ENCODE data around the gene NFU1. TPM values are rescaled to one million over a fixed set of nuclear protein-coding genes. Genes with fewer than 3 reads are reported as not detected.
"Not testable (repeated sequence)": the region's sequence is repeated elsewhere in the genome, so short reads cannot be mapped to it uniquely, and the experiment has no call there.

The NFU1 gene
- total and polyA plus RNA-seq, 2 experiments from 2014 or later = 38.5 to 74.3 TPM

GRCh38 chr2:69429491-69430183 is 7.6 kb downstream of the NFU1 start:
- H3K4me3 ChIP-seq = no peak overlapping the region
- peaks cover 46% of the 10 kb centered on the region for H3K36me3 ChIP-seq (ENCODE audit: low read depth)
- 86% methylated on average over 6 of the region's 6 CpGs for WGBS, 2 experiments (ENCODE audit: low coverage in 1 of 2, low lambda C conversion rate in 2 of 2, missing lambda C conversion rate in 2 of 2)
- H3K27me3 ChIP-seq (replicated peaks; ENCODE audit: insufficient read depth) = no peaks in the 10 kb centered on the region
- H3K79me2 ChIP-seq (ENCODE audit: insufficient read depth) = peaks cover 43% of the 10 kb centered on the region
- TF ChIP-seq EZH2 (IDR thresholded peaks at IDR 0.05; ENCODE audit: insufficient read depth, poor library complexity, severe bottlenecking) = no peak
- no peak for TF ChIP-seq EZH2phosphoT487 (IDR thresholded peaks at IDR 0.05; ENCODE audit: insufficient read depth, low read depth)
- H3K9ac ChIP-seq = no peak overlapping the region
- H3K4me1 ChIP-seq (ENCODE audit: insufficient read depth) = no peaks in the 10 kb centered on the region
- no peaks in the 10 kb centered on the region for H3K9me3 ChIP-seq (ENCODE audit: low read depth)
- no peaks in the 10 kb centered on the region for H3K9me2 ChIP-seq (ENCODE audit: insufficient read depth)
- H3K4me2 ChIP-seq (ENCODE audit: unreplicated experiment) = no peak overlapping the region
- in situ Hi-C loops (cut with MboI) = no loop called here
- H4K20me1 ChIP-seq (ENCODE audit: insufficient read depth) = 0 out of 2 replicates have a peak, but pooled peaks cover 5% of the 10 kb centered on the region
- no peak for DNase-seq
- 0 out of 2 replicates have a peak, but pooled peaks cover 12% of the 10 kb centered on the region for H3F3A ChIP-seq (ENCODE audit: insufficient read depth)
- no peak overlapping the region for H3K27ac ChIP-seq
- H2AFZ ChIP-seq = no peak overlapping the region

GRCh38 chr2:69428981-69429380 is 8.3 kb downstream of the NFU1 start:
- Histone ChIP-seq H3K9me3 (ENCODE audit: low read depth) (no peaks in the 10 kb centered on the region), H3K9me2 (ENCODE audit: insufficient read depth) (no peaks in the 10 kb centered on the region), H3K4me2 (ENCODE audit: unreplicated experiment) (no peak overlapping the region), H3K27ac (no peak overlapping the region), H3K9ac (no peak overlapping the region), H3K4me3 (no peak overlapping the region), H3K4me1 (ENCODE audit: insufficient read depth) (no peaks in the 10 kb centered on the region), H3K36me3 (ENCODE audit: low read depth) (peaks cover 46% of the 10 kb centered on the region), H2AFZ (no peak overlapping the region), H3F3A (ENCODE audit: insufficient read depth) (0 out of 2 replicates have a peak, but pooled peaks cover 12% of the 10 kb centered on the region), H4K20me1 (ENCODE audit: insufficient read depth) (0 out of 2 replicates have a peak, but pooled peaks cover 5% of the 10 kb centered on the region), H3K27me3 (replicated peaks; ENCODE audit: insufficient read depth) (no peaks in the 10 kb centered on the region), H3K79me2 (ENCODE audit: insufficient read depth) (peaks cover 36% of the 10 kb centered on the region)
- 34 to 39% methylated on average over 2 of the region's 2 CpGs for WGBS, 2 experiments (ENCODE audit: low coverage in 1 of 2, low lambda C conversion rate in 2 of 2, missing lambda C conversion rate in 2 of 2)
- no peak for TF ChIP-seq EZH2phosphoT487 (IDR thresholded peaks at IDR 0.05; ENCODE audit: insufficient read depth, low read depth)
- no peak for TF ChIP-seq EZH2 (IDR thresholded peaks at IDR 0.05; ENCODE audit: insufficient read depth, poor library complexity, severe bottlenecking)
- in situ Hi-C loops (cut with MboI) = no loop called here
- DNase-seq = no peak

- WGBS, 2 experiments (ENCODE audit: low coverage in 1 of 2, low lambda C conversion rate in 2 of 2, missing lambda C conversion rate in 2 of 2) = 99 to 100% methylated on average over 2 of the region's 2 CpGs
- Histone ChIP-seq H3K9me2 (ENCODE audit: insufficient read depth) (no peaks in the 10 kb centered on the region), H3K4me1 (ENCODE audit: insufficient read depth) (no peaks in the 10 kb centered on the region), H2AFZ (no peak overlapping the region), H4K20me1 (ENCODE audit: insufficient read depth) (no peaks in the 10 kb centered on the region), H3K9me3 (ENCODE audit: low read depth) (no peaks in the 10 kb centered on the region), H3K27me3 (replicated peaks; ENCODE audit: insufficient read depth) (no peaks in the 10 kb centered on the region), H3K36me3 (ENCODE audit: low read depth) (peaks cover 38% of the 10 kb centered on the region), H3K4me2 (ENCODE audit: unreplicated experiment) (no peak overlapping the region), H3K4me3 (no peak overlapping the region), H3K9ac (no peak overlapping the region), H3F3A (ENCODE audit: insufficient read depth) (0 out of 2 replicates have a peak, but pooled peaks cover 10% of the 10 kb centered on the region), H3K79me2 (ENCODE audit: insufficient read depth) (peaks cover 10% of the 10 kb centered on the region; the same call in 1 of the 2 replicates), H3K27ac (no peak overlapping the region)
- TF ChIP-seq EZH2phosphoT487 (IDR thresholded peaks at IDR 0.05; ENCODE audit: insufficient read depth, low read depth) (no peak), EZH2 (IDR thresholded peaks at IDR 0.05; ENCODE audit: insufficient read depth, poor library complexity, severe bottlenecking) (no peak)
- no peak for DNase-seq
- in situ Hi-C loops (cut with MboI) = no loop called here
Measured at GRCh38 chr2:69424419-69424818, 12.8 kb downstream of the NFU1 start.

- no peaks in the 10 kb centered on the region for H3K9me3 ChIP-seq (ENCODE audit: low read depth)
- H2AFZ ChIP-seq = no peak overlapping the region
- H3K4me3 ChIP-seq = no peak overlapping the region
- no peaks in the 10 kb centered on the region; the same call in 1 of the 2 replicates for H3K79me2 ChIP-seq (ENCODE audit: insufficient read depth)
- no peaks in the 10 kb centered on the region for H3F3A ChIP-seq (ENCODE audit: insufficient read depth)
- no peak for DNase-seq
- no peaks in the 10 kb centered on the region for H3K4me1 ChIP-seq (ENCODE audit: insufficient read depth)
- TF ChIP-seq EZH2 (IDR thresholded peaks at IDR 0.05; ENCODE audit: insufficient read depth, poor library complexity, severe bottlenecking) (no peak), EZH2phosphoT487 (IDR thresholded peaks at IDR 0.05; ENCODE audit: insufficient read depth, low read depth) (no peak)
- no peak overlapping the region for H3K9ac ChIP-seq
- peaks cover 34% of the 10 kb centered on the region for H3K36me3 ChIP-seq (ENCODE audit: low read depth)
- H3K27me3 ChIP-seq (replicated peaks; ENCODE audit: insufficient read depth) = no peaks in the 10 kb centered on the region
- H3K4me2 ChIP-seq (ENCODE audit: unreplicated experiment) = no peak overlapping the region
- H4K20me1 ChIP-seq (ENCODE audit: insufficient read depth) = no peaks in the 10 kb centered on the region
- H3K9me2 ChIP-seq (ENCODE audit: insufficient read depth) = no peaks in the 10 kb centered on the region
- in situ Hi-C loops (cut with MboI) = no loop called here
- H3K27ac ChIP-seq = no peak overlapping the region
Measured at GRCh38 chr2:69422198-69422597, 15.0 kb downstream of the NFU1 start.

- H3K4me3 ChIP-seq; H4K20me1 ChIP-seq (ENCODE audit: insufficient read depth); H3K9me2 ChIP-seq (ENCODE audit: insufficient read depth); DNase-seq; H2AFZ ChIP-seq; H3K27ac ChIP-seq; H3F3A ChIP-seq (ENCODE audit: insufficient read depth); H3K9me3 ChIP-seq (ENCODE audit: low read depth); H3K4me2 ChIP-seq (ENCODE audit: unreplicated experiment); H3K27me3 ChIP-seq (replicated peaks; ENCODE audit: insufficient read depth); H3K4me1 ChIP-seq (ENCODE audit: insufficient read depth); H3K9ac ChIP-seq; H3K79me2 ChIP-seq (ENCODE audit: insufficient read depth); in situ Hi-C loops (cut with MboI): not testable (repeated sequence)
- H3K36me3 ChIP-seq (ENCODE audit: low read depth) = peaks cover 35% of the 10 kb centered on the region
- 86 to 87% methylated on average over 7 of the region's 7 CpGs for WGBS, 2 experiments (ENCODE audit: low coverage in 1 of 2, low lambda C conversion rate in 2 of 2, missing lambda C conversion rate in 2 of 2)
Measured at GRCh38 chr2:69419111-69419510, 18.1 kb downstream of the NFU1 start.

Data from GM23248 (cell line).